Liver (tissue), 9 donors: ENCODE results near the gene IQGAP2. TPM values are rescaled to one million over a fixed set of nuclear protein-coding genes. Genes with fewer than 3 reads are reported as not detected.

Experiments used
- DNase-seq: peaks from one replicate; pipeline ENCODE4 v3.0.0-alpha.2; 2017; ENCODE audit warnings: low spot score
- H3K27ac ChIP-seq, 2 donors: one replicate each; pipeline ENCODE4 v1.7.0; 2013; ENCODE audit warnings: inconsistent platforms in 2 of 2, low read length in 2 of 2, control low read depth in 1 of 2, low read depth in 1 of 2, mild to moderate bottlenecking in 1 of 2
- H3K27me3 ChIP-seq, 4 donors: one replicate each; pipeline versions ENCODE4 v1.6.1 to v1.7.0; 2013; ENCODE audit warnings: low read length in 3 of 4, inconsistent platforms in 1 of 4, mild to moderate bottlenecking in 1 of 4, moderate library complexity in 1 of 4; ENCODE audit not compliant: control insufficient read depth in 4 of 4, insufficient read depth in 4 of 4
- H3K36me3 ChIP-seq, 4 donors: one replicate each; pipeline versions ENCODE4 v1.6.1 to v1.7.0; 2013; ENCODE audit warnings: low read length in 3 of 4, mild to moderate bottlenecking in 3 of 4, low read depth in 1 of 4, moderate library complexity in 1 of 4; ENCODE audit not compliant: control insufficient read depth in 4 of 4, insufficient read depth in 3 of 4
- H3K4me1 ChIP-seq, 4 donors: one replicate each; pipeline versions ENCODE4 v1.6.1 to v1.7.0; 2013; ENCODE audit warnings: low read length in 3 of 4, mild to moderate bottlenecking in 3 of 4, moderate library complexity in 1 of 4; ENCODE audit not compliant: control insufficient read depth in 4 of 4, insufficient read depth in 4 of 4
- H3K4me3 ChIP-seq, 3 donors: one replicate each; pipeline versions ENCODE4 v1.6.1 to v1.7.0; 2013; ENCODE audit warnings: low read length in 3 of 3, control low read depth in 1 of 3, low read depth in 1 of 3, mild to moderate bottlenecking in 1 of 3
- H3K9ac ChIP-seq, 2 donors: one replicate each; pipeline ENCODE4 v1.7.0; 2013; ENCODE audit warnings: low read length in 2 of 2, mild to moderate bottlenecking in 2 of 2, moderate library complexity in 2 of 2, control low read depth in 1 of 2, low read depth in 1 of 2
- H3K9me3 ChIP-seq, 4 donors: one replicate each; pipeline versions ENCODE4 v1.6.1 to v1.7.0; 2013; ENCODE audit warnings: low read length in 3 of 4; ENCODE audit not compliant: control insufficient read depth in 4 of 4
- EGR1 ChIP-seq, 2 donors: IDR thresholded peaks; 2 replicates each; pipeline ENCODE4 v1.6.1; 2016 to 2018; ENCODE audit warnings: antibody characterized with exemption in 2 of 2, low read depth in 2 of 2
- FOXA1 ChIP-seq: IDR thresholded peaks from 2 replicates; pipeline ENCODE4 v1.6.1; 2016; ENCODE audit warnings: antibody characterized with exemption
- FOXA2 ChIP-seq: IDR thresholded peaks from 2 replicates; pipeline ENCODE4 v1.6.1; 2016; ENCODE audit warnings: antibody characterized with exemption
- GABPA ChIP-seq, 2 donors: IDR thresholded peaks in 1 of 2; conservative IDR thresholded peaks in 1 of 2; 2 replicates each; pipeline ENCODE4 v1.6.1; 2016; ENCODE audit warnings: antibody characterized with exemption in 2 of 2, mild to moderate bottlenecking in 1 of 2, moderate library complexity in 1 of 2
- HNF4A ChIP-seq, 2 donors: conservative IDR thresholded peaks; 2 replicates each; pipeline ENCODE4 v1.6.1; 2016; ENCODE audit warnings: antibody characterized with exemption in 2 of 2, mild to moderate bottlenecking in 2 of 2
- HNF4G ChIP-seq: IDR thresholded peaks from 2 replicates; pipeline ENCODE4 v1.6.1; 2016; ENCODE audit warnings: antibody characterized with exemption
- JUND ChIP-seq, 2 donors: IDR thresholded peaks; 2 replicates each; pipeline ENCODE4 v1.6.1; 2016; ENCODE audit warnings: antibody characterized with exemption in 2 of 2
- NR2F2 ChIP-seq: IDR thresholded peaks from 2 replicates; pipeline ENCODE4 v1.6.1; 2016; ENCODE audit warnings: antibody characterized with exemption
- RAD21 ChIP-seq, 2 donors: IDR thresholded peaks; 2 replicates each; pipeline ENCODE4 v1.6.1; 2016; ENCODE audit warnings: antibody characterized with exemption in 2 of 2, mild to moderate bottlenecking in 2 of 2
- RXRA ChIP-seq, 2 donors: IDR thresholded peaks; 2 replicates each; pipeline ENCODE4 v1.6.1; 2017 to 2018; ENCODE audit warnings: antibody characterized with exemption in 2 of 2, mild to moderate bottlenecking in 1 of 2
- SP1 ChIP-seq: IDR thresholded peaks from 2 replicates; pipeline ENCODE4 v1.6.1; 2018; ENCODE audit warnings: antibody characterized with exemption, mild to moderate bottlenecking
- TAF1 ChIP-seq: conservative IDR thresholded peaks from 2 replicates; pipeline ENCODE4 v1.6.1; 2016; ENCODE audit warnings: antibody characterized with exemption, mild to moderate bottlenecking
- YY1 ChIP-seq: IDR thresholded peaks from 2 replicates; pipeline ENCODE4 v1.6.1; 2016; ENCODE audit warnings: antibody characterized with exemption, mild to moderate bottlenecking
- WGBS: extraction: QIAGEN DNeasy Blood & Tissue Kit; methylation state at CpG from one replicate; pipeline ENCODE4 v1.1.7; 2013; 5-methylcytosine and 5-hydroxymethylcytosine counted together
- polyA plus RNA-seq, 2 donors: library from polyadenylated mRNA; stranded (reverse) in 1 of 2; unstranded in 1 of 2; fragments of 200-250 nt in 1 of 2; fragments of >200 nt in 1 of 2; fragmentation: Nextera tagmentation in 1 of 2; extraction: Ambion mirVana in 1 of 2; gene quantifications; one replicate each; pipeline versions ENCODE4 v1.2.1 to v1.2.3, GENCODE V29; 2013 to 2015
- total RNA-seq, 2 donors: library from RNA; depleted of rRNA; stranded (reverse); fragments of >200 nt; gene quantifications; one replicate each; pipeline ENCODE4 v1.2.3, GENCODE V29; 2014
- TF ChIP-seq, protein P1 (sequence below): IDR thresholded peaks from 2 replicates; pipeline ENCODE4 v1.6.1; 2016; ENCODE audit warnings: antibody characterized with exemption
- TF ChIP-seq, protein P2 (sequence below): IDR thresholded peaks from 2 replicates; pipeline ENCODE4 v1.6.1; 2016; ENCODE audit warnings: antibody characterized with exemption, mild to moderate bottlenecking
- TF ChIP-seq, protein P3 (sequence below): IDR thresholded peaks from 2 replicates; pipeline ENCODE4 v1.6.1; 2016; ENCODE audit warnings: antibody characterized with exemption
- TF ChIP-seq, protein P4 (sequence below): IDR thresholded peaks from 2 replicates; pipeline ENCODE4 v1.6.1; 2016; ENCODE audit warnings: antibody characterized with exemption
- TF ChIP-seq, protein P5 (sequence below): fragments of 150-350 bp; IDR thresholded peaks from 2 replicates; pipeline ENCODE4 v1.5.1; 2017; ENCODE audit warnings: improper control_type of control experiment, low read depth, low read length; ENCODE audit not compliant: missing input control
- donor health status: healthy.
- donor health status: healthy.
- donor health status: healthy.
- donor health status: healthy.
- donor health status: healthy.

Gene IQGAP2
- total and polyA plus RNA-seq, 4 donors = 41.5 to 205 (median 102) TPM

DNA sequence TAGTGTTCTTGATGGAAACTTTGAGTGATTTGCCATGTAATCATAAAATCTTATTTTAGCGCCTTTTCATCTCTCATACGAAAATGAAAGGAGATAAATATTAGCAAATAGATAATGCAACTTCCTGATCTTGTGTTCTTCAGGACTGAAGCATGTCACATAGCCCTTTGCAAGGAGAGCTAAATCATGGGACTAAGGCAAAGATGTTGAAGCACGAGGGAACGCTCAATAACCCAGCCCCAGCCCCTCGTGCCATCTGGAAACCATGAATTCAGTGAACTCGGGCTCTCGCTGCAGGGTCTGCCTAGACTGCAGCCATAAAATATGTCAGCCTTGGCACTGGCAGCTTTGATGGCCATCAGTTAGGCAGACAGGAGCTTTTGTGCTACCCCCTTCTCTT is 161.9 kb downstream of the IQGAP2 start:
- no peaks in the 10 kb centered on the region for H3K9me3 ChIP-seq
- H3K27ac ChIP-seq = no peak overlapping the region
- no peak overlapping the region for H3K4me3 ChIP-seq
- whole genome bisulfite sequencing = 89% methylated on average over 7 of the region's 7 CpGs
- H3K9ac ChIP-seq = no peak overlapping the region
- no peak for TF ChIP-seq YY1
- TF ChIP-seq TAF1 = no peak
- no peak for TF ChIP-seq EGR1 (IDR thresholded peaks at IDR 0.05; ENCODE audit: low read depth in 2 of 2)
- no peak for TF ChIP-seq FOXA2
- TF ChIP-seq, protein P1, sequence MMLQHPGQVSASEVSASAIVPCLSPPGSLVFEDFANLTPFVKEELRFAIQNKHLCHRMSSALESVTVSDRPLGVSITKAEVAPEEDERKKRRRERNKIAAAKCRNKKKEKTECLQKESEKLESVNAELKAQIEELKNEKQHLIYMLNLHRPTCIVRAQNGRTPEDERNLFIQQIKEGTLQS = no peak
- TF ChIP-seq, protein P2, sequence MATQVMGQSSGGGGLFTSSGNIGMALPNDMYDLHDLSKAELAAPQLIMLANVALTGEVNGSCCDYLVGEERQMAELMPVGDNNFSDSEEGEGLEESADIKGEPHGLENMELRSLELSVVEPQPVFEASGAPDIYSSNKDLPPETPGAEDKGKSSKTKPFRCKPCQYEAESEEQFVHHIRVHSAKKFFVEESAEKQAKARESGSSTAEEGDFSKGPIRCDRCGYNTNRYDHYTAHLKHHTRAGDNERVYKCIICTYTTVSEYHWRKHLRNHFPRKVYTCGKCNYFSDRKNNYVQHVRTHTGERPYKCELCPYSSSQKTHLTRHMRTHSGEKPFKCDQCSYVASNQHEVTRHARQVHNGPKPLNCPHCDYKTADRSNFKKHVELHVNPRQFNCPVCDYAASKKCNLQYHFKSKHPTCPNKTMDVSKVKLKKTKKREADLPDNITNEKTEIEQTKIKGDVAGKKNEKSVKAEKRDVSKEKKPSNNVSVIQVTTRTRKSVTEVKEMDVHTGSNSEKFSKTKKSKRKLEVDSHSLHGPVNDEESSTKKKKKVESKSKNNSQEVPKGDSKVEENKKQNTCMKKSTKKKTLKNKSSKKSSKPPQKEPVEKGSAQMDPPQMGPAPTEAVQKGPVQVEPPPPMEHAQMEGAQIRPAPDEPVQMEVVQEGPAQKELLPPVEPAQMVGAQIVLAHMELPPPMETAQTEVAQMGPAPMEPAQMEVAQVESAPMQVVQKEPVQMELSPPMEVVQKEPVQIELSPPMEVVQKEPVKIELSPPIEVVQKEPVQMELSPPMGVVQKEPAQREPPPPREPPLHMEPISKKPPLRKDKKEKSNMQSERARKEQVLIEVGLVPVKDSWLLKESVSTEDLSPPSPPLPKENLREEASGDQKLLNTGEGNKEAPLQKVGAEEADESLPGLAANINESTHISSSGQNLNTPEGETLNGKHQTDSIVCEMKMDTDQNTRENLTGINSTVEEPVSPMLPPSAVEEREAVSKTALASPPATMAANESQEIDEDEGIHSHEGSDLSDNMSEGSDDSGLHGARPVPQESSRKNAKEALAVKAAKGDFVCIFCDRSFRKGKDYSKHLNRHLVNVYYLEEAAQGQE = no peak
- TF ChIP-seq FOXA1 = no peak
- no peak for TF ChIP-seq SP1
- no peak for TF ChIP-seq JUND (IDR thresholded peaks at IDR 0.05)
- TF ChIP-seq NR2F2 = no peak
- TF ChIP-seq, protein P3, sequence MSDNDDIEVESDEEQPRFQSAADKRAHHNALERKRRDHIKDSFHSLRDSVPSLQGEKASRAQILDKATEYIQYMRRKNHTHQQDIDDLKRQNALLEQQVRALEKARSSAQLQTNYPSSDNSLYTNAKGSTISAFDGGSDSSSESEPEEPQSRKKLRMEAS = no peak
- no peak for TF ChIP-seq GABPA (IDR thresholded peaks at IDR 0.05 in 1 of 2, conservative IDR thresholded peaks at IDR 0.05 in 1 of 2)
- TF ChIP-seq HNF4A (conservative IDR thresholded peaks at IDR 0.05) = no peak
- TF ChIP-seq, protein P4, sequence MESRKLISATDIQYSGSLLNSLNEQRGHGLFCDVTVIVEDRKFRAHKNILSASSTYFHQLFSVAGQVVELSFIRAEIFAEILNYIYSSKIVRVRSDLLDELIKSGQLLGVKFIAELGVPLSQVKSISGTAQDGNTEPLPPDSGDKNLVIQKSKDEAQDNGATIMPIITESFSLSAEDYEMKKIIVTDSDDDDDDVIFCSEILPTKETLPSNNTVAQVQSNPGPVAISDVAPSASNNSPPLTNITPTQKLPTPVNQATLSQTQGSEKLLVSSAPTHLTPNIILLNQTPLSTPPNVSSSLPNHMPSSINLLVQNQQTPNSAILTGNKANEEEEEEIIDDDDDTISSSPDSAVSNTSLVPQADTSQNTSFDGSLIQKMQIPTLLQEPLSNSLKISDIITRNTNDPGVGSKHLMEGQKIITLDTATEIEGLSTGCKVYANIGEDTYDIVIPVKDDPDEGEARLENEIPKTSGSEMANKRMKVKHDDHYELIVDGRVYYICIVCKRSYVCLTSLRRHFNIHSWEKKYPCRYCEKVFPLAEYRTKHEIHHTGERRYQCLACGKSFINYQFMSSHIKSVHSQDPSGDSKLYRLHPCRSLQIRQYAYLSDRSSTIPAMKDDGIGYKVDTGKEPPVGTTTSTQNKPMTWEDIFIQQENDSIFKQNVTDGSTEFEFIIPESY = no peak
- no peak for TF ChIP-seq RAD21 (IDR thresholded peaks at IDR 0.05)
- TF ChIP-seq HNF4G = no peak
- H3K4me1 ChIP-seq = peaks cover 4 to 22% (median 9%) of the 10 kb centered on the region in 4 donors
- H3K36me3 ChIP-seq = peaks cover 2 to 6% (median 4%) of the 10 kb centered on the region in 4 donors
- H3K27me3 ChIP-seq = no peaks in the 10 kb centered on the region
- no peak for DNase-seq

DNA sequence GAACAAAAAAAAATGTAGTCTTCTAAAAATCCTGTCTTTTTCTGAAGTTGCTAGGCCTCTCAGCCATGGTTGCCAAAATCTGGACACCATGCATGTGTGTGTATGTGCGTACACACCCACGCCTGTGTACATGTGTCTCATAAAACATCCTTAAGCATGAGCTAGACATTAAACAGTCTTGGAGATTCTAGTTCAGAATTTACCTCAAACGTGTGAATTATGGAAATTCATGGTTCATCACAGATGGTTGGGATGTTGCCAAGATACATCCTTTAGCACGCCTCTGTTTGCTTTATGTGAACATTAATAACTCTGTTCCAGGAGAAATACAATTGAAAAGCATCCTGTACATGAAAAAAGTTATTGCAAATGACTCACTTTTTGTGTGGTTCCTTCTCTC is 167.1 kb downstream of the IQGAP2 start:
- H3K27me3 ChIP-seq = no peaks in the 10 kb centered on the region
- 91% methylated on average over 4 of the region's 4 CpGs for WGBS
- TF ChIP-seq RAD21 (IDR thresholded peaks at IDR 0.05) (no peak), RXRA (IDR thresholded peaks at IDR 0.05) (no peak), YY1 (no peak), TAF1 (no peak), HNF4A (conservative IDR thresholded peaks at IDR 0.05) (no peak)
- TF ChIP-seq, protein P5, sequence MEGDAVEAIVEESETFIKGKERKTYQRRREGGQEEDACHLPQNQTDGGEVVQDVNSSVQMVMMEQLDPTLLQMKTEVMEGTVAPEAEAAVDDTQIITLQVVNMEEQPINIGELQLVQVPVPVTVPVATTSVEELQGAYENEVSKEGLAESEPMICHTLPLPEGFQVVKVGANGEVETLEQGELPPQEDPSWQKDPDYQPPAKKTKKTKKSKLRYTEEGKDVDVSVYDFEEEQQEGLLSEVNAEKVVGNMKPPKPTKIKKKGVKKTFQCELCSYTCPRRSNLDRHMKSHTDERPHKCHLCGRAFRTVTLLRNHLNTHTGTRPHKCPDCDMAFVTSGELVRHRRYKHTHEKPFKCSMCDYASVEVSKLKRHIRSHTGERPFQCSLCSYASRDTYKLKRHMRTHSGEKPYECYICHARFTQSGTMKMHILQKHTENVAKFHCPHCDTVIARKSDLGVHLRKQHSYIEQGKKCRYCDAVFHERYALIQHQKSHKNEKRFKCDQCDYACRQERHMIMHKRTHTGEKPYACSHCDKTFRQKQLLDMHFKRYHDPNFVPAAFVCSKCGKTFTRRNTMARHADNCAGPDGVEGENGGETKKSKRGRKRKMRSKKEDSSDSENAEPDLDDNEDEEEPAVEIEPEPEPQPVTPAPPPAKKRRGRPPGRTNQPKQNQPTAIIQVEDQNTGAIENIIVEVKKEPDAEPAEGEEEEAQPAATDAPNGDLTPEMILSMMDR = no peak
- TF ChIP-seq, protein P1 = no peak
- TF ChIP-seq, protein P2 = no peak
- H3K4me3 ChIP-seq = no peak overlapping the region
- no peak for DNase-seq
- H3K27ac ChIP-seq = no peak overlapping the region
- H3K9ac ChIP-seq = no peak overlapping the region
- H3K36me3 ChIP-seq = peaks cover 0 to 16% (median 9%) of the 10 kb centered on the region in 4 donors
- no peaks in the 10 kb centered on the region for H3K4me1 ChIP-seq
- H3K9me3 ChIP-seq = no peaks in the 10 kb centered on the region
